Retinal pigment epithelial cell (primary cell): ENCODE results near the gene SLC30A1.

ENCODE experiments used
- DNase-seq: peaks from one replicate; pipeline ENCODE4 v3.0.0-alpha.2; 2010; ENCODE audit warnings: low read depth
- H3K4me3 ChIP-seq: 2 replicates; pipeline ENCODE4 v1.5.1; 2011; ENCODE audit warnings: mild to moderate bottlenecking, low read length, control low read depth, moderate library complexity
- CTCF ChIP-seq: conservative IDR thresholded peaks from 2 replicates; pipeline ENCODE4 v1.5.1; 2011; ENCODE audit warnings: low read depth, low read length, control low read depth, inconsistent platforms

Gene SLC30A1

GRCh38 chr1:211583011-211583992 is 4.3 kb upstream of the SLC30A1 start:
- DNase-seq: no peak
- TF ChIP-seq CTCF: no peak
- H3K4me3 ChIP-seq: no peak overlapping the region

- no peak overlapping the region for H3K4me3 ChIP-seq
- no peak for TF ChIP-seq CTCF
- DNase-seq: no peak
Measured at GRCh38 chr1:211581526-211581925, 2.6 kb upstream of the SLC30A1 start.

GRCh38 chr1:211580303-211580687 is 1.3 kb upstream of the SLC30A1 start:
- no peak overlapping the region for H3K4me3 ChIP-seq
- TF ChIP-seq CTCF: no peak
- DNase-seq: no peak

GRCh38 chr1:211579440-211580302 is 710 bp upstream of the SLC30A1 start:
- TF ChIP-seq CTCF: no peak
- no peak for DNase-seq
- H3K4me3 ChIP-seq: peak overlapping the region; percentile 58

GRCh38 chr1:211577819-211578639 is 932 bp downstream of the SLC30A1 start:
- TF ChIP-seq CTCF: no peak
- peak overlapping the region; percentile 91 for H3K4me3 ChIP-seq
- no peak for DNase-seq

- no peak for DNase-seq
- TF ChIP-seq CTCF: no peak
- peak overlapping the region; percentile 91 for H3K4me3 ChIP-seq
Measured at GRCh38 chr1:211577277-211577818, 1.6 kb downstream of the SLC30A1 start.
